GM04503 (cell line): ENCODE data around the gene CCDC179.

Experiments
- DNase-seq: peaks from one replicate; pipeline ENCODE4 v3.0.0-alpha.2; 2012; ENCODE audit warnings: low read depth

Gene CCDC179

DNA sequence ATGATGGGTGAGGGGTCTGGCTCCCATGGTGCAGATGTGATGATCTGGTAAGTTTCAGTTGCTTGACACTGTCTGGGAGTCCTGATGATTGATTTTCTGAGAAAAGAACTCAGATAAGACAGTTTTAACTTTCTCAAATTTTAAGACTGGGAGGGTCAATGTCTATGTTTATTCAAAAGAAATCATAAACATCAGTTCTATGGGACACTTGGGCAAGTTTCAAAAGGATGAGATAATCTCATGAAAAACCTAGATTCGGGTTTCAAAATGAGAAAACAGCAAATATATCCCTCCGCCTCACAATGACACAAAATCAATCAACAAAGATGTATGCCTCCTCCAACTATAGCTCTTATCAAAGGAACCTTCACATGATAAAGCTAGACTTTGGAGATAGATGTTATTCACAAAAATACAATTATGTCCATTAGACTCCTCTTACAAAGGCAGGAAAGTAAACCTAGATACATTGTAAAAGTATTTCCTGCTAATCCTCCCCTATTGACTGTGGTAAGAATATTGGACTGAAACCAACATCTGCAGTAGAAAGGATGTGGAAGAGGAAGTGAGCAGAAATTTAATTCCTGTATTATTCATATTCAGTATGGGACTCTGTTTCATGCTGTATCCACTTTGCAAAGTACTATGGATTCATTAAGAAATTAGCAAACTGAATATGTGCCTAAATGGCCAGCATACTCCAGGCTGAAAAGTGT lies 52.3 kb downstream of the CCDC179 start:
- no peak for DNase-seq

DNA sequence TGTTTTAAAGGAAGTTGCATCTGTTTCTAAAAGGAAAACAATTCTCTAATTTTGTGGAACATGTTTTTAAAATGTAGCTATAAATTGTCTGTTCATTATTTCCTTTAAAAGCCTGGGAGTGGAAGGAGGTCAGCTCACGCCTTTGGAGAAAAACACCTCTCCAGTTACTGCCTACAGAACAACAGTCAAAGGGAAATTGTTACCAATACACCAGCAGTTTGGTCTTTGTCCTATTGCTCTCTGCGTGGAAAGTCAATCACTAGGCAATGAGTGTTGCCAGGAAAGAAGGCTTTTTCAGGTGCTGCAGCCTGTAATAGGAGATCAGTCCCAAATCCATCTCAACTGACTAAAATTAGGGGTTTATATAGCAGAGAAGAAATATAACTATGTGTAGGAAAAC lies 52.9 kb downstream of the CCDC179 start:
- DNase-seq = no peak

DNA sequence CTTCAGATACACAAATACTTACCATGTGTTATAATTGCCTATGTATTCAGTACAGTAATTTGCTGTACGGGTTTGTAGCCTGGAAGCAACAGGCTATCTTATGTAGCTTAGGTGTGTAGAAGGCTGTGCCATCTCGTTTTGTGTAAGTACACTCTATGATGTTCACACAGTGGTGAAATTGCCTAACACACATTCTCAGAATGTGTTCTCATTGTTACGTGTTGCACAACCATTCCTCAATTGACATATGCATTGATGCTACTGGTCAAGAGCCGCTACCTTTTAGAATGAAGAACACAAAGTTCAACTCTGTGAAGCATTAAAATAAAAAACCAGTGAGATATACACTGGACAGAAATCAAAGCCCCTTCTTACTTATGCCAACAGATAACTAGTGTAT lies 57.4 kb downstream of the CCDC179 start:
- DNase-seq = no peak

DNA sequence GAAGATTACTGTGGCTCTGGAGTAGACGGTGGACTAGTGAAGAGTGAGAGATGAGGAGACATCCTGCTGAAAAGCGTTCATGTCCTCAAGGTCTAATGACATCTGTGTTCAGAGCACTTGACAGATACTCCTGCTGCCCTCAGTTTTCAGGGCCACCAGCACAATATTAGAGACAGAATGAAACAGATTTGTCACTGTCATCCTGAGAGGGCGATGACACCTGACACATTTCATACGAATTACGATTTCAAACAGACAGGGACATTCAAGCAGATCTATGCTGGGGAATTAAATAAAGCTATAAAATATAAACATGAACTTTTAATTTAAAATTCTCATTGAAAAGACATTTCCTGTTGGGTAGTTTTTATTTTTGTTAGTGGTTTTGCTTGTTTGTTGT lies 59.8 kb downstream of the CCDC179 start:
- DNase-seq = no peak

DNA sequence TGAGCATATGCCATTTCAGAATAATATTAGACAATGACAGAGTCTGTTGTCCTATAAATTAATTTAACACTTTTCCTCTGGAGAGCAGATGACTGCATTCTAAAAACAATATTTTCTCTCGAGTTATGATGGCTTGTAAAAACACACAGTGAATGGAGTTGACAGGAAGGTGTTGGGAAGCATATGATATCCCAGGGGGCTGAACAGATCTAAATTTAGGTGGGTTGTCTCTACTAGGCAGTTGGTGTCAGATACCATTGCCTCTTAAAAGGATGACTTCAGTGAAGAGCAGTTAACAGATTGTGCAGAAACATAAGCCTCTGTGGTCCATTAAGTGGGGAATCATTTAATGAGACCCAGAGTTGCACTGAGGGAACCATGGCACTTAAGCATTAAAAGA lies 61.4 kb downstream of the CCDC179 start:
- no peak for DNase-seq

GRCh38 chr11:22797047-22797446 lies 63.2 kb downstream of the CCDC179 start:
- DNase-seq = no peak
